ENCODE data around the gene EXOC4. TPM values are rescaled to one million over a fixed set of nuclear protein-coding genes. Genes with fewer than 3 reads are reported as not detected.

Gene EXOC4
- total RNA-seq, 1 donor from 2014 or later, result 145 TPM

DNA sequence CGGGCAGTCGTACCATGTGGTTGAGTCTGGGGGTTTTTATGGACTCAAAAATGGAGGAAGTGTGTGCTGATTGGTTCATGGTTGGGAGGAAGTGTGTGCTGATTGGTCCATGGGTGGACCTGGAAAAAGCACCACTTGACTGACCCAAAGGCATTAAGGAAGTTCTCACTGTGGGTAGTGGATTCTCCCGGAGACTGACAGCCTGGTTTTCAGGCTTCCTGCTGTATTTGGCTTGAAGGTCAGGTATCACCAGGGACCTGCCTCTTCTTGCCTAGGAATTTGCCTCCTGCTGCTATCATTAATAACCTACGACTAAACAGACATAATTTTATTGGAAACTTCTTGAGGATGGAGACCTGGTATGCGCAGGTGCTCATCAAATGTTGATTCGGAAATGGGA lies 605.4 kb downstream of the EXOC4 start:
- no peaks in the 10 kb centered on the region for H3K27me3 Mint-ChIP-seq
- peaks cover 10% of the 10 kb centered on the region for H3K4me1 Mint-ChIP-seq (ENCODE audit: low read depth)
- no peak overlapping the region for H3K4me3 Mint-ChIP-seq (ENCODE audit: low read depth)
- no peak for DNase-seq (ENCODE audit: low spot score, unreplicated experiment)
- no peaks in the 10 kb centered on the region for H3K9me3 Mint-ChIP-seq (ENCODE audit: low read depth)
- H3K27ac Mint-ChIP-seq, result no peak overlapping the region
- TF ChIP-seq, protein P1, sequence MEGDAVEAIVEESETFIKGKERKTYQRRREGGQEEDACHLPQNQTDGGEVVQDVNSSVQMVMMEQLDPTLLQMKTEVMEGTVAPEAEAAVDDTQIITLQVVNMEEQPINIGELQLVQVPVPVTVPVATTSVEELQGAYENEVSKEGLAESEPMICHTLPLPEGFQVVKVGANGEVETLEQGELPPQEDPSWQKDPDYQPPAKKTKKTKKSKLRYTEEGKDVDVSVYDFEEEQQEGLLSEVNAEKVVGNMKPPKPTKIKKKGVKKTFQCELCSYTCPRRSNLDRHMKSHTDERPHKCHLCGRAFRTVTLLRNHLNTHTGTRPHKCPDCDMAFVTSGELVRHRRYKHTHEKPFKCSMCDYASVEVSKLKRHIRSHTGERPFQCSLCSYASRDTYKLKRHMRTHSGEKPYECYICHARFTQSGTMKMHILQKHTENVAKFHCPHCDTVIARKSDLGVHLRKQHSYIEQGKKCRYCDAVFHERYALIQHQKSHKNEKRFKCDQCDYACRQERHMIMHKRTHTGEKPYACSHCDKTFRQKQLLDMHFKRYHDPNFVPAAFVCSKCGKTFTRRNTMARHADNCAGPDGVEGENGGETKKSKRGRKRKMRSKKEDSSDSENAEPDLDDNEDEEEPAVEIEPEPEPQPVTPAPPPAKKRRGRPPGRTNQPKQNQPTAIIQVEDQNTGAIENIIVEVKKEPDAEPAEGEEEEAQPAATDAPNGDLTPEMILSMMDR (IDR thresholded peaks at IDR 0.05; ENCODE audit: unreplicated experiment), result no peak
- no peaks in the 10 kb centered on the region for H3K36me3 Mint-ChIP-seq (ENCODE audit: insufficient read depth)

DNA sequence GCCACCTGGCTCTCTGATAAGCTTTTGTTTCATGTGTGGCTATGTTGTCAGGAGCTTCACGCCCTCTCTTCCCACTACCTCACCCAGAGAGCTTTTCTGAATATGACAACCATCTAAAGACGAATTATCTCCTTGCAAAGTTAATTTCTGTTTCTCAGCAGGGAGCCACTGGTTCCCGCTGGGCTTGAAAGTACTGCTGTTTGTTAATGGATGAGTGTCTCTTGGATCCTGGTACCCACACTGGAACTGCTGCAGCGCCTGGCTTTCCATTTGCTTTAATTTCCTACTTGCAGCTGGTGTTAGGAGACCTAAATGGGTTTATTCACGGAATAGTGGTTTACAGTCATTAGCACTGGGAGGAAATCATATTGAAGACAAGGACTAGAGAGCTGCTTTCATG lies 606.4 kb downstream of the EXOC4 start:
- no peak for DNase-seq (ENCODE audit: low spot score, unreplicated experiment)
- Mint-ChIP-seq H3K4me1 (ENCODE audit: low read depth) (peaks cover 19% of the 10 kb centered on the region), H3K27ac (no peak overlapping the region), H3K36me3 (ENCODE audit: insufficient read depth) (no peaks in the 10 kb centered on the region), H3K4me3 (ENCODE audit: low read depth) (no peak overlapping the region), H3K27me3 (no peaks in the 10 kb centered on the region), H3K9me3 (ENCODE audit: low read depth) (no peaks in the 10 kb centered on the region)
- TF ChIP-seq, protein P1 (IDR thresholded peaks at IDR 0.05; ENCODE audit: unreplicated experiment), result no peak

DNA sequence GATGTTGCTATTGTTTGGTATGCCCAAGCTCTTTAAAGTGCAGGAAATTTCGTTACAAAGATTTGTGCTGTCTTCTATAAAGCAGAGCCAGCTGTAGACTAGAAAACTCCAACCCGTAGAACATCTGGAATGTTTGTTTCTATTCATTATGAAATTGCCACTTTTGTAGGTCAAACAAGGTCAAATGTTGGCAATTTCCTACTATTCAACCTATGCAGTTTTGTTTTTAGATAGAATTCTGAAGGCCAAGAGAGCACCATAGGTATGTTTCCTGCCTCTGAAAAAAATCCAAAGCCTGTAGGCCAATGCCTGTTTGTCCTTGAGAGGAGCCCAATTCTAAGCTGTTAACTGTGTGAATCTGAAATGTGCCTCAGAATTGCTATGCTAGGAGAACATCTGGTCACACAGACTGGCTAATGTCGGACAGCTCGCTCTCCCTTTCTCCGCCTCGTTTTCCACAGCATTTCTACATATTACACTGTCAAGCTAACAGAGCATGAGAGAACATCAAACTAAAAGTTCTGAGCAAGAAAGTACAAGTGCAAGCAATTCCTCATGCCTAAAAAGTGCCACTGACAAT lies 607.1 kb downstream of the EXOC4 start:
- no peak for DNase-seq (ENCODE audit: low spot score, unreplicated experiment)
- TF ChIP-seq, protein P1 (IDR thresholded peaks at IDR 0.05; ENCODE audit: unreplicated experiment), result no peak
- Mint-ChIP-seq H3K9me3 (ENCODE audit: low read depth) (no peaks in the 10 kb centered on the region), H3K36me3 (ENCODE audit: insufficient read depth) (no peaks in the 10 kb centered on the region), H3K4me1 (ENCODE audit: low read depth) (peaks cover 24% of the 10 kb centered on the region), H3K4me3 (ENCODE audit: low read depth) (no peak overlapping the region), H3K27me3 (no peaks in the 10 kb centered on the region), H3K27ac (no peak overlapping the region)

DNA sequence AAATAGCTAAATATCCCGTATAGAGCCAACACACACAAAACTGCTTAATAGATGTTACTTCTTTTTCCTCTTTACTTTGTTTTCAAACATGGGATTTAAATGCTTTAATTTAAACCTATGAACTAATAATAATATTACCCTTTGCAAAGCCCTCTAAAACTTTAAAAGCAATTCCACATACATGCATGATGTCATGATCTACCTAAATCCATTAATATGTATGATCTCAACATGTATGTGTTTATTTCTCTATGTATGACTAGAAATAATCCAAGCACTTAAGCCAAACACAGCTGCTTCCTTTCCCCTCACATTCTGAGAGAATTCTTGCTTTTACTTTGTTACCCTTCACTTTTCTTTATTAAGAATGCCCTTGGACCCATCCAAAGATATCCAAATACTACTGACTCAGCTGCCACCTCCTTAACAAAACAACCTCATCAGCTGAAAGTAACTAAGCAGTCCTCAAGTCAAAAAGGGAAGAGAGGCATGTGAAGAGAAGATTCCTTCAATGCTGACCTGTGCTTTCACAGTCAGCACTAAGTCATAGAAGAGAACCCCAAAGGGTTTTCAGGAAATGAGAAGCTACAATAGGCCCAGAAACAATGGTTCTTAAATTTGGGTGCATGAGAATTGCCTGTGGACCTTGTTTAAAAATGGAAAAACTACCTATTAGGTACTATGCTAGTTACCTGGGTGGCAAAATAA lies 607.9 kb downstream of the EXOC4 start:
- peaks cover 20% of the 10 kb centered on the region for H3K4me1 Mint-ChIP-seq (ENCODE audit: low read depth)
- H3K27me3 Mint-ChIP-seq, result no peaks in the 10 kb centered on the region
- TF ChIP-seq, protein P1 (IDR thresholded peaks at IDR 0.05; ENCODE audit: unreplicated experiment), result no peak
- H3K36me3 Mint-ChIP-seq (ENCODE audit: insufficient read depth), result no peaks in the 10 kb centered on the region
- no peaks in the 10 kb centered on the region for H3K9me3 Mint-ChIP-seq (ENCODE audit: low read depth)
- no peak overlapping the region for H3K4me3 Mint-ChIP-seq (ENCODE audit: low read depth)
- DNase-seq (ENCODE audit: low spot score, unreplicated experiment), result no peak
- H3K27ac Mint-ChIP-seq, result no peak overlapping the region

DNA sequence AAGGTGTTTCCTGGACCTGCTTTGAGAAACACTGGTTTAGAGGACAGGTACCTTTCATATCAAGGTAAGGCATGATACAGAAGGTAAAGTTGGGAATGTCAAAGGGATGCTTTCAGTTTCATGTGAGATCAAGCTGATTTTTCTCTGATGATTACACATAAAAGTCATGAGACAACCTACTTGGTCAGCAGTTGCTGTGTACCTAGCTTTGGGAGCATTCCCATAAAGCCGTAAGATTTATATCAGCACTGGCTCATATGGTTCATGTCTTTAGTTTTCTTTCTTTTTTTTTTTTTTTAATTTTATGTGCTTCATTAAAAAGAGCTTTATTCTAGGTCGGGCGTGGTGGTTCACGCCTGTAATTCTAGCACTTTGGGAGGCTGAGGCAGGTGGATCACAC lies 609.0 kb downstream of the EXOC4 start:
- H3K9me3 Mint-ChIP-seq (ENCODE audit: low read depth), result no peaks in the 10 kb centered on the region
- TF ChIP-seq, protein P1 (IDR thresholded peaks at IDR 0.05; ENCODE audit: unreplicated experiment), result no peak
- no peaks in the 10 kb centered on the region for H3K36me3 Mint-ChIP-seq (ENCODE audit: insufficient read depth)
- DNase-seq (ENCODE audit: low spot score, unreplicated experiment), result no peak
- peaks cover 20% of the 10 kb centered on the region for H3K4me1 Mint-ChIP-seq (ENCODE audit: low read depth)
- no peak overlapping the region for H3K4me3 Mint-ChIP-seq (ENCODE audit: low read depth)
- no peaks in the 10 kb centered on the region for H3K27me3 Mint-ChIP-seq
- no peak overlapping the region for H3K27ac Mint-ChIP-seq

All from progenitor cell of endocrine pancreas (in vitro differentiated cells).